Mesodermal cell (in vitro differentiated cells): ENCODE results near the gene RIPOR2.

Source experiments
- H3K27ac ChIP-seq: 2 replicates; pipeline ENCODE4 v1.7.0; 2013; ENCODE audit warnings: mild to moderate bottlenecking, low read depth, low read length, moderate library complexity; ENCODE audit not compliant: severe bottlenecking
- H3K36me3 ChIP-seq: 2 replicates; pipeline ENCODE4 v1.7.1; 2013; ENCODE audit warnings: mild to moderate bottlenecking, low read length, moderate library complexity; ENCODE audit not compliant: control insufficient read depth, insufficient read depth
- H3K4me1 ChIP-seq: one replicate; pipeline ENCODE4 v1.7.1; 2013; ENCODE audit warnings: mild to moderate bottlenecking, low read length; ENCODE audit not compliant: insufficient read depth, control insufficient read depth, poor library complexity, severe bottlenecking
- H3K4me3 ChIP-seq: 2 replicates; pipeline ENCODE4 v1.7.0; 2013; ENCODE audit warnings: low read length, control low read depth, mild to moderate bottlenecking; ENCODE audit not compliant: insufficient read depth, poor library complexity, severe bottlenecking; ENCODE audit errors: extremely low read depth
- H3K9me3 ChIP-seq: 2 replicates; pipeline ENCODE4 v1.7.1; 2013; ENCODE audit warnings: mild to moderate bottlenecking, low read length, moderate library complexity; ENCODE audit not compliant: control insufficient read depth
- whole genome bisulfite sequencing, 2 experiments: methylation state at CpG; one replicate each; pipeline ENCODE4 v1.1.5; 2013; ENCODE audit warnings: missing lambda C conversion rate in 2 of 2; ENCODE audit not compliant: insufficient coverage in 2 of 2; 5-methylcytosine and 5-hydroxymethylcytosine counted together

The RIPOR2 gene

GRCh38 chr6:24902782-24903181 lies 33.0 kb downstream of the RIPOR2 start:
- Histone ChIP-seq H3K9me3 (no peaks in the 10 kb centered on the region), H3K4me3 (no peak overlapping the region), H3K36me3 (no peaks in the 10 kb centered on the region), H3K27ac (no peak overlapping the region), H3K4me1 (no peaks in the 10 kb centered on the region)
- WGBS, 2 experiments: 86% methylated on average over 1 of the region's 1 CpG; no CpG with 5 or more reads in 1 of the 2 experiments

GRCh38 chr6:24901698-24902328 lies 33.9 kb downstream of the RIPOR2 start:
- H3K27ac ChIP-seq: no peak overlapping the region
- H3K4me1 ChIP-seq: no peaks in the 10 kb centered on the region
- no peaks in the 10 kb centered on the region for H3K9me3 ChIP-seq
- no peaks in the 10 kb centered on the region for H3K36me3 ChIP-seq
- WGBS, 2 experiments: 83 to 93% methylated on average over 4 to 8 of the region's 9 CpGs
- no peak overlapping the region for H3K4me3 ChIP-seq

- no peaks in the 10 kb centered on the region for H3K4me1 ChIP-seq
- H3K4me3 ChIP-seq: no peak overlapping the region
- 60 to 90% methylated on average over 1 to 2 of the region's 6 CpGs for WGBS, 2 experiments
- no peaks in the 10 kb centered on the region for H3K9me3 ChIP-seq
- no peak overlapping the region for H3K27ac ChIP-seq
- H3K36me3 ChIP-seq: no peaks in the 10 kb centered on the region
These were observed 34.7 kb downstream of the RIPOR2 start for GRCh38 chr6:24900917-24901697.

- Histone ChIP-seq H3K4me1 (no peaks in the 10 kb centered on the region), H3K9me3 (no peaks in the 10 kb centered on the region), H3K27ac (peak overlapping the region; percentile 26), H3K4me3 (no peak overlapping the region), H3K36me3 (no peaks in the 10 kb centered on the region)
- 81 to 84% methylated on average over 4 to 5 of the region's 6 CpGs for WGBS, 2 experiments
These were observed 35.8 kb downstream of the RIPOR2 start for GRCh38 chr6:24899997-24900325.

- Histone ChIP-seq H3K36me3 (no peaks in the 10 kb centered on the region), H3K4me1 (no peaks in the 10 kb centered on the region), H3K9me3 (no peaks in the 10 kb centered on the region), H3K27ac (peak overlapping the region; percentile 26), H3K4me3 (no peak overlapping the region)
- 100% methylated on average over 1 of the region's 8 CpGs for WGBS, 2 experiments
These were observed 36.4 kb downstream of the RIPOR2 start for GRCh38 chr6:24899136-24899996.

GRCh38 chr6:24898676-24899075 lies 37.1 kb downstream of the RIPOR2 start:
- no peaks in the 10 kb centered on the region for H3K9me3 ChIP-seq
- H3K27ac ChIP-seq: no peak overlapping the region
- no peaks in the 10 kb centered on the region for H3K4me1 ChIP-seq
- H3K36me3 ChIP-seq: no peaks in the 10 kb centered on the region
- no peak overlapping the region for H3K4me3 ChIP-seq
- 20% methylated on average over 1 of the region's 1 CpG; no CpG with 5 or more reads in 1 of the 2 experiments for WGBS, 2 experiments

- Histone ChIP-seq H3K36me3 (no peaks in the 10 kb centered on the region), H3K27ac (no peak overlapping the region), H3K4me3 (no peak overlapping the region), H3K4me1 (no peaks in the 10 kb centered on the region), H3K9me3 (no peaks in the 10 kb centered on the region)
- 100% methylated on average over 1 to 5 of the region's 6 CpGs for WGBS, 2 experiments
These were observed 38.6 kb downstream of the RIPOR2 start for GRCh38 chr6:24897186-24897585.

- H3K4me1 ChIP-seq: no peaks in the 10 kb centered on the region
- no peak overlapping the region for H3K4me3 ChIP-seq
- no peak overlapping the region for H3K27ac ChIP-seq
- WGBS, 2 experiments: 100% methylated on average over 1 of the region's 1 CpG; no CpG with 5 or more reads in 1 of the 2 experiments
- no peaks in the 10 kb centered on the region for H3K9me3 ChIP-seq
- no peaks in the 10 kb centered on the region for H3K36me3 ChIP-seq
These were observed 42.4 kb downstream of the RIPOR2 start for GRCh38 chr6:24893342-24893850.

- H3K4me1 ChIP-seq: no peaks in the 10 kb centered on the region
- no peaks in the 10 kb centered on the region for H3K9me3 ChIP-seq
- H3K27ac ChIP-seq: no peak overlapping the region
- H3K36me3 ChIP-seq: no peaks in the 10 kb centered on the region
- WGBS, 2 experiments: 92 to 95% methylated on average over 2 of the region's 3 CpGs
- no peak overlapping the region for H3K4me3 ChIP-seq
These were observed 44.8 kb downstream of the RIPOR2 start for GRCh38 chr6:24891004-24891403.

- H3K36me3 ChIP-seq: no peaks in the 10 kb centered on the region
- H3K4me3 ChIP-seq: no peak overlapping the region
- H3K9me3 ChIP-seq: no peaks in the 10 kb centered on the region
- H3K27ac ChIP-seq: no peak overlapping the region
- WGBS, 2 experiments: no CpG with 5 or more reads among the region's 1 CpG
- no peaks in the 10 kb centered on the region for H3K4me1 ChIP-seq
These were observed 45.3 kb downstream of the RIPOR2 start for GRCh38 chr6:24890471-24890870.
